HEK293 (cell line): Measurements from ENCODE around the gene KRT14.

Source experiments
- ATF2 ChIP-seq: fragments of 450-650 bp; formaldehyde crosslinking; IDR thresholded peaks from 2 replicates; pipeline ENCODE4 v1.5.1; 2016; ENCODE audit warnings: missing biosample characterization, missing genetic modification characterization, low read depth
- BCL11B ChIP-seq: fragments of 450-650 bp; formaldehyde crosslinking; IDR thresholded peaks from 2 replicates; pipeline ENCODE4 v1.5.1; 2016; ENCODE audit warnings: low read depth, missing biosample characterization, missing genetic modification characterization
- GLIS1 ChIP-seq: fragments of 450-650 bp; formaldehyde crosslinking; IDR thresholded peaks from 2 replicates; pipeline ENCODE4 v1.5.1; 2016; ENCODE audit warnings: missing biosample characterization, missing genetic modification characterization
- HOXA7 ChIP-seq: sonication (generic); formaldehyde crosslinking; IDR thresholded peaks from 2 replicates; pipeline ENCODE4 v1.8.1; 2022; ENCODE audit warnings: missing genetic modification reagents, borderline replicate concordance
- INSM2 ChIP-seq: fragments of 450-650 bp; formaldehyde crosslinking; IDR thresholded peaks from 2 replicates; pipeline ENCODE4 v1.5.1; 2016; ENCODE audit warnings: missing biosample characterization, missing genetic modification characterization
- MYNN ChIP-seq: fragments of 450-650 bp; formaldehyde crosslinking; IDR thresholded peaks from 2 replicates; pipeline ENCODE4 v1.5.1; 2016; ENCODE audit warnings: missing biosample characterization, missing genetic modification characterization, borderline replicate concordance
- PRDM1 ChIP-seq: fragments of 450-650 bp; formaldehyde crosslinking; IDR thresholded peaks from 2 replicates; pipeline ENCODE4; 2016; ENCODE audit warnings: missing biosample characterization, missing genetic modification characterization
- PRDM4 ChIP-seq: fragments of 450-650 bp; formaldehyde crosslinking; IDR thresholded peaks from 2 replicates; pipeline ENCODE4 v1.5.1; 2017; ENCODE audit warnings: missing biosample characterization, missing genetic modification characterization
- SCRT1 ChIP-seq: fragments of 450-650 bp; formaldehyde crosslinking; IDR thresholded peaks from 2 replicates; pipeline ENCODE4 v1.5.1; 2016; ENCODE audit warnings: missing biosample characterization, missing genetic modification characterization, borderline replicate concordance
- SETDB1 ChIP-seq: IDR thresholded peaks from one replicate; pipeline ENCODE4 v1.6.1; 2017; ENCODE audit warnings: mild to moderate bottlenecking, low read length, moderate library complexity, mixed read lengths; ENCODE audit not compliant: insufficient read length
- TSHZ1 ChIP-seq: fragments of 450-650 bp; formaldehyde crosslinking; IDR thresholded peaks from 2 replicates; pipeline ENCODE4 v1.5.1; 2016; ENCODE audit warnings: missing biosample characterization, missing genetic modification characterization, borderline replicate concordance
- WT1 ChIP-seq: fragments of 450-650 bp; formaldehyde crosslinking; IDR thresholded peaks from 2 replicates; pipeline ENCODE4 v1.5.1; 2016; ENCODE audit warnings: missing biosample characterization, missing genetic modification characterization
- ZFP69B ChIP-seq: fragments of 450-650 bp; formaldehyde crosslinking; IDR thresholded peaks from 2 replicates; pipeline ENCODE4 v1.5.1; 2016; ENCODE audit warnings: missing biosample characterization, missing genetic modification characterization
- ZNF157 ChIP-seq: fragments of 450-650 bp; formaldehyde crosslinking; IDR thresholded peaks from 2 replicates; pipeline ENCODE4 v1.5.1; 2016; ENCODE audit warnings: missing biosample characterization, missing genetic modification characterization
- ZNF18 ChIP-seq: fragments of 450-650 bp; formaldehyde crosslinking; IDR thresholded peaks from 2 replicates; pipeline ENCODE4 v1.5.1; 2016; ENCODE audit warnings: missing biosample characterization, missing genetic modification characterization
- ZNF223 ChIP-seq: fragments of 450-650 bp; formaldehyde crosslinking; IDR thresholded peaks from 2 replicates; pipeline ENCODE4 v1.5.1; 2016; ENCODE audit warnings: missing biosample characterization, missing genetic modification characterization
- ZNF292 ChIP-seq: fragments of 450-650 bp; formaldehyde crosslinking; IDR thresholded peaks from 2 replicates; pipeline ENCODE4 v1.5.1; 2016; ENCODE audit warnings: low read depth, missing biosample characterization, missing genetic modification characterization, borderline replicate concordance
- ZNF341 ChIP-seq: fragments of 450-650 bp; formaldehyde crosslinking; IDR thresholded peaks from 2 replicates; pipeline ENCODE4; 2016; ENCODE audit warnings: low read depth, missing biosample characterization, missing genetic modification characterization
- ZNF513 ChIP-seq: fragments of 450-650 bp; IDR thresholded peaks from 2 replicates; pipeline ENCODE4 v1.5.1; 2018; ENCODE audit warnings: missing biosample characterization, missing genetic modification characterization
- ZNF530 ChIP-seq: fragments of 450-650 bp; formaldehyde crosslinking; IDR thresholded peaks from 2 replicates; pipeline ENCODE4 v1.5.1; 2016; ENCODE audit warnings: low read depth, missing biosample characterization, missing genetic modification characterization
- ZNF544 ChIP-seq: fragments of 450-650 bp; formaldehyde crosslinking; IDR thresholded peaks from 2 replicates; pipeline ENCODE4 v1.5.0; 2017; ENCODE audit warnings: missing biosample characterization, missing genetic modification characterization
- ZNF580 ChIP-seq: fragments of 450-650 bp; formaldehyde crosslinking; IDR thresholded peaks from 2 replicates; pipeline ENCODE4 v1.5.1; 2016; ENCODE audit warnings: missing biosample characterization, missing genetic modification characterization
- ZNF624 ChIP-seq: fragments of 450-650 bp; formaldehyde crosslinking; IDR thresholded peaks from 2 replicates; pipeline ENCODE4 v1.5.1; 2017; ENCODE audit warnings: missing biosample characterization, missing genetic modification characterization
- ZNF658 ChIP-seq: fragments of 450-650 bp; formaldehyde crosslinking; IDR thresholded peaks from 2 replicates; pipeline ENCODE4; 2016; ENCODE audit warnings: missing biosample characterization, missing genetic modification characterization
- ZNF670 ChIP-seq: fragments of 450-650 bp; formaldehyde crosslinking; IDR thresholded peaks from 2 replicates; pipeline ENCODE4 v1.5.1; 2016; ENCODE audit warnings: missing biosample characterization, missing genetic modification characterization, low read depth
- ZNF768 ChIP-seq: fragments of 450-650 bp; formaldehyde crosslinking; IDR thresholded peaks from 2 replicates; pipeline ENCODE4 v1.5.1; 2018; ENCODE audit warnings: missing biosample characterization, mild to moderate bottlenecking, missing genetic modification characterization
- ZSCAN23 ChIP-seq: fragments of 450-650 bp; formaldehyde crosslinking; IDR thresholded peaks from 2 replicates; pipeline ENCODE4 v1.5.1; 2016; ENCODE audit warnings: missing biosample characterization, missing genetic modification characterization

KRT14 gene

GRCh38 chr17:41548844-41549595 lies 37.7 kb downstream of the KRT14 start (continued):
- TF ChIP-seq TSHZ1 (tag by site-specific recombination), result no peak
- TF ChIP-seq BCL11B (tag by site-specific recombination), result no peak
- peak; percentile 65 for TF ChIP-seq WT1 (tag by site-specific recombination)
- TF ChIP-seq INSM2 (tag by site-specific recombination), result no peak
- TF ChIP-seq ZNF292 (tag by site-specific recombination), result no peak
- TF ChIP-seq ZNF580, result no peak; the same call in 1 of the 2 replicates
- no peak for TF ChIP-seq ZNF544
- TF ChIP-seq ZNF18 (tag by site-specific recombination), result peak; percentile 100
- TF ChIP-seq PRDM4, result peak; percentile 43; the same call in 1 of the 2 replicates
- no peak for TF ChIP-seq ZNF658 (tag by site-specific recombination)
- TF ChIP-seq HOXA7 (CRISPR knock-in tag), result no peak
- no peak for TF ChIP-seq MYNN (tag by site-specific recombination)
- TF ChIP-seq ZNF624, result no peak
- TF ChIP-seq ATF2 (tag by site-specific recombination), result no peak
- peak; percentile 16; the same call in 1 of the 2 replicates for TF ChIP-seq ZNF341 (tag by site-specific recombination)
- TF ChIP-seq SETDB1, result peak; percentile 9
- peak; percentile 41; the same call in 1 of the 2 replicates for TF ChIP-seq GLIS1 (tag by site-specific recombination)
- TF ChIP-seq SCRT1 (tag by site-specific recombination), result no peak
- TF ChIP-seq ZNF157 (tag by site-specific recombination), result no peak
- TF ChIP-seq ZNF670 (tag by site-specific recombination), result no peak
- 0 out of 2 replicates have a peak, but pooled peaks have one; percentile 23 for TF ChIP-seq PRDM1 (tag by site-specific recombination)
- TF ChIP-seq ZNF530 (tag by site-specific recombination), result no peak
- peak; percentile 30; the same call in 1 of the 2 replicates for TF ChIP-seq ZNF513 (tag by site-specific recombination)
- no peak for TF ChIP-seq ZNF223 (tag by site-specific recombination)
- TF ChIP-seq ZFP69B (tag by site-specific recombination), result 0 out of 2 replicates have a peak, but pooled peaks have one; percentile 9
- peak; percentile 76 for TF ChIP-seq ZNF768
- TF ChIP-seq ZSCAN23, result no peak
